PFSK-1 (cell line): ENCODE measurements around the gene SPATA3.

Experiments used
- FOXP2 ChIP-seq: optimal IDR thresholded peaks from 2 replicates; pipeline ENCODE3; 2011; ENCODE audit warnings: borderline replicate concordance, control low read depth, inconsistent platforms; ENCODE audit not compliant: insufficient read depth; ENCODE audit errors: extremely low read length, extremely low read depth
- POLR2AphosphoS5 ChIP-seq: IDR thresholded peaks from 2 replicates; pipeline ENCODE4 v1.6.1; 2012; ENCODE audit warnings: low read depth, mild to moderate bottlenecking, control low read depth, low read length, moderate library complexity
- SIN3A ChIP-seq: IDR thresholded peaks from 2 replicates; pipeline ENCODE4 v1.6.1; 2012; ENCODE audit warnings: mild to moderate bottlenecking, low read length, moderate library complexity, borderline replicate concordance; ENCODE audit not compliant: insufficient read depth
- TAF1 ChIP-seq: IDR thresholded peaks from 2 replicates; pipeline ENCODE4 v1.6.1; 2012; ENCODE audit warnings: low read length, control low read depth, borderline replicate concordance; ENCODE audit not compliant: insufficient read depth
- TF ChIP-seq, protein P1 (sequence below), 2 experiments: IDR thresholded peaks; 2 replicates each; pipeline versions ENCODE4 v1.6.1 to v1.8.0; 2011 to 2012; ENCODE audit warnings: low read depth in 2 of 2, low read length in 2 of 2, control low read depth in 1 of 2, inconsistent platforms in 1 of 2, mild to moderate bottlenecking in 1 of 2, moderate library complexity in 1 of 2; ENCODE audit not compliant: insufficient read depth in 1 of 2

Gene SPATA3

DNA sequence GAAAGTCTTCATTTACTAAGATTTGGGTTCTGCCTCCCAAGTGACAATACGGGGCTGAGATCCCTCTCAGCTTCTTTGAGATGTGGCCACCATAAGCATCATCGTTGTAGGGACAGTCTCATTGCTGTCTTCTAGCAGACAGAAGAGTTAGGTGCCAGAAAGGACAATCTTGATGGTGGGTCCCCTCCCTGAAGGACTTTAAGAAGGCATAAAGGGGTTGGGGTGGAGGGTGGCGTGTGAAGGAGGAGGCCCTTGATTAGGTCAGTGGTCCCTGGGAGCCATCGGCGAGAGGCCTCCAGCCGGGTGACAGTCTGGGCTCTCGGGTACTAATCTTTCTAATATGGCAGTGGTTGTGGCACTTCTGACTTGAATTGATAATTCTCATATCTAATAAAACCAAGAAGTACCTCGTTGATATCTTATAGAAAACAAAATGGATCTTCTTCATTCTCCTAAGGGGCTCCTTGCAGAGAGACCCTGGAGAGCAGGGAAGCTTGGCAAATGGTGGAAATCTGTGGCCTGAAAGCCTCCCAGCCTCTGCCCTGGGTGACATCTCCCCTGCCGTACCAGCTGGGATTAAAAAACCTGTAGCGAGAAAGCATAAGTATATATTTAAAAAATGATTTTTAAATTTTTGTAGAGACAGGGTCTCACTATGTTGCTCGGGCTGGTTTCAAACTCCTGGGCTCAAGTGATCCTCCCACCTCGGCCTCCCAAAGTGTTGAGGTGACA lies 53.5 kb downstream of the SPATA3 start:
- TF ChIP-seq POLR2AphosphoS5 (no peak), TAF1 (no peak), FOXP2 (no peak), SIN3A (no peak)
- TF ChIP-seq, protein P1, sequence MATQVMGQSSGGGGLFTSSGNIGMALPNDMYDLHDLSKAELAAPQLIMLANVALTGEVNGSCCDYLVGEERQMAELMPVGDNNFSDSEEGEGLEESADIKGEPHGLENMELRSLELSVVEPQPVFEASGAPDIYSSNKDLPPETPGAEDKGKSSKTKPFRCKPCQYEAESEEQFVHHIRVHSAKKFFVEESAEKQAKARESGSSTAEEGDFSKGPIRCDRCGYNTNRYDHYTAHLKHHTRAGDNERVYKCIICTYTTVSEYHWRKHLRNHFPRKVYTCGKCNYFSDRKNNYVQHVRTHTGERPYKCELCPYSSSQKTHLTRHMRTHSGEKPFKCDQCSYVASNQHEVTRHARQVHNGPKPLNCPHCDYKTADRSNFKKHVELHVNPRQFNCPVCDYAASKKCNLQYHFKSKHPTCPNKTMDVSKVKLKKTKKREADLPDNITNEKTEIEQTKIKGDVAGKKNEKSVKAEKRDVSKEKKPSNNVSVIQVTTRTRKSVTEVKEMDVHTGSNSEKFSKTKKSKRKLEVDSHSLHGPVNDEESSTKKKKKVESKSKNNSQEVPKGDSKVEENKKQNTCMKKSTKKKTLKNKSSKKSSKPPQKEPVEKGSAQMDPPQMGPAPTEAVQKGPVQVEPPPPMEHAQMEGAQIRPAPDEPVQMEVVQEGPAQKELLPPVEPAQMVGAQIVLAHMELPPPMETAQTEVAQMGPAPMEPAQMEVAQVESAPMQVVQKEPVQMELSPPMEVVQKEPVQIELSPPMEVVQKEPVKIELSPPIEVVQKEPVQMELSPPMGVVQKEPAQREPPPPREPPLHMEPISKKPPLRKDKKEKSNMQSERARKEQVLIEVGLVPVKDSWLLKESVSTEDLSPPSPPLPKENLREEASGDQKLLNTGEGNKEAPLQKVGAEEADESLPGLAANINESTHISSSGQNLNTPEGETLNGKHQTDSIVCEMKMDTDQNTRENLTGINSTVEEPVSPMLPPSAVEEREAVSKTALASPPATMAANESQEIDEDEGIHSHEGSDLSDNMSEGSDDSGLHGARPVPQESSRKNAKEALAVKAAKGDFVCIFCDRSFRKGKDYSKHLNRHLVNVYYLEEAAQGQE (IDR thresholded peaks at IDR 0.05; ENCODE audit: insufficient read depth in 1 of 2, low read depth in 2 of 2, low read length in 2 of 2): no peak

DNA sequence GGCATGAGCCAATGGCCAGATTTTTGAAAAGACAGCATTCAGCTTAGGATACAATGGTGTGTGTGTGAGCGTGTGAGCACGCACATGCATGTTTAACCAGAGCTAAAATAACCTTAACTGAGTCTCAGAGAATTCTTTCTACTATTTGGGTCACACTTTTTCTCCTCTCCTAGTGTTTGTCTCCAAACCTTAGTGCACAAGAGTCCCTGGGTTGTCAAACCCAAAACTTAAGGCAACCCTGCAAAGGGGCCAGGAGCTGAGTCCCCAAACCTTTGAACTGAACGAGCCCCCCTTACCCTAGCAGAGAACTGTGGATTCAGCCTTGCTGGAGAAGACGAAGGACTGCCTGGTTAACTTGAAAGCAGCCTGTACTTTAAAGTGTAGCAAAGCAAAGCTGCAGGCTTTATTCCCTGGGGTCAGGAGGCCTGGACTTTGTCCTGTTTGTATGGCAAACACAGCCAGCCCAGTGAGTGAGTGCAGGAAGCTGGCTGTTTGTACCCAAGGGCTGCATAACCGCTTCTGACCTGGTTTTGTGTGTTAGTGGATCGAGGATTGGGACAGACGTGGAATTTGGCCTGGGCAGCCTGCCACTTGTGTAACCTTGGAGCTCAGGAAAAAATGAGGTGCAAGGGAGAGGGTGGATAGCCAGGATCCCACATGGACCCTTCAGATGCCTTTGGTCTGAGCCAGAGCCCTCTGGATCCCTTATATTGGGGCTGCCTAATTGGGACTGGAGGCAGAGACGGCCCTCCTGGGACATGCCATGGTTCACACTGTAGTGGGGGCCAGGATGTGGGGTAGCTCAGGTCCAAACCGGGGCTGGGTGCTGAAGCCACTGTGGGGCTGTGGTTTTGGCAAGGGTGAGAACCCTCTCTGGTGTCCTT lies 54.3 kb downstream of the SPATA3 start:
- TF ChIP-seq TAF1: no peak
- no peak for TF ChIP-seq FOXP2
- TF ChIP-seq, protein P1 (IDR thresholded peaks at IDR 0.05; ENCODE audit: insufficient read depth in 1 of 2, low read depth in 2 of 2, low read length in 2 of 2): no peak
- TF ChIP-seq SIN3A: no peak
- TF ChIP-seq POLR2AphosphoS5: no peak

DNA sequence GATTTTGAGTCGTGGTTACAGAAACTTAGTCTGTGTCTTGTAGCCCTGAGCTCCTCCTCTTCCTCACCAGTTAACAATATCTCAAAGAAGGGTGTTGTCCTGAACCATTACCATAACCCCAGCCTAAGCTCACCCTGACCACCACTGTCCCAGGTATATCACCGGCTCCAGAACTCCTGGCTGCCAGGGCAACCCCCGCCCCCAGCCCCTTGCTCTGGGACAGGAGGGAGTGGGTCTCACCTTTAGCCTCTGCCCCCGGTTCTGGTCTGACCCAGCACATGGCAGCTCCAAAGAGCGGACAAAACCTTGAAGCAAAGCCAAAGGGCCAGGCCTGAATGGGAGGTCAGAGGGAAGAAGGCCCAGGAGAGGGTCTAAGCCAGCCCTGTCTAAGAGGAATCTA lies 55.2 kb downstream of the SPATA3 start:
- no peak for TF ChIP-seq TAF1
- TF ChIP-seq POLR2AphosphoS5: no peak
- TF ChIP-seq, protein P1 (IDR thresholded peaks at IDR 0.05; ENCODE audit: insufficient read depth in 1 of 2, low read depth in 2 of 2, low read length in 2 of 2): no peak
- TF ChIP-seq SIN3A: no peak
- no peak for TF ChIP-seq FOXP2

DNA sequence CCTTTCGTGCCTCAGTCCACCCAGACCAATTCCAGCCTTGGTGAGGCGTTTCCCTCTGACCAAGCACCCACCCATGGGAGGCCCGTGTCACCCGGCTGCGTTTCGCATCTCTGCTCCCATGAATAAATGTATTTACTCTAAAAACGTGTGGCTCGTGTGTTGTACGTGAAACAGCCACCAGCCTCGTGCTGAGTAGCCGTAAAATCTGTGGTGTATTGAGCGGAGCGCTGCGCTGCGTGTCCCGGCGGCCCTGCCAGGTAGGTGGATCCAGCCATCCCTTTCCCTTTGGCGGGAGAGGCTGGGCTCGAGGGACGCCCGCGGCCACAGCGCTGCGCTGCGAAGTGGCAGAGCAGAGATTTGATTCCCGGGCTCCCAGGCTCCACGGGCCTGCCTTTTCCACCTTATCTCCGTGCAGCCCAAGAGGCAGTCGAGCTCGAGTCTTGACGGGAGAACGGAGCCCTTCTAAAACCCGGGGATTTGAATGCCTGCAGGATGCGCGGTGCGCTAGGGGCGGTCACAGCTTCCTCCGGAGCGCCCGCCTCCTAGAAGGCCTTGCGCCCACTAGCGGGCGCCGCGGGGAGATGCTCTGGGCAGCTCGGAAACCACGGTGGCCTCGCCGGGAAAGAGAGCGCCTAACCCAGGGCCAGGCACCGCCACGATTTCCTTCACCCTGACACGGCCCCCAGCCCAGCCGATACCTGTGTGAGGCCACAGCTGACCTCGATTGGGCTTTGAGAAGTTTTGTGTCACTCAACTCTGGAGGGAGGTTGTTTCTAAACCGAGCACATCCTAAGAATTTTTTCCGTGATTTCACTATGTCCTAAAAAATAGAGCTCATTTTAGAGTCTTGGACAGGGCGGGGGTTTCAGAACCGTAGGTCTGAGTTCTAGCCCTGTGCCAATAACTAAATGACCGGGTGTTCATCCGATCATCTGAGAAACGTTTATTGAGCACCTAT lies 56.9 kb downstream of the SPATA3 start:
- TF ChIP-seq, protein P1 (IDR thresholded peaks at IDR 0.05; ENCODE audit: insufficient read depth in 1 of 2, low read depth in 2 of 2, low read length in 2 of 2): no peak
- TF ChIP-seq SIN3A (no peak), FOXP2 (no peak), TAF1 (no peak), POLR2AphosphoS5 (peak; percentile 56; the same call in 1 of the 2 replicates)
